HG03442 (cell line): Measurements from ENCODE around the gene COG2.
"Not testable (repeated sequence)": the region's sequence is repeated elsewhere in the genome, so short reads cannot be mapped to it uniquely, and the experiment has no call there.

Experiments used
- ATAC-seq: cut with Tn5 transposase; IDR thresholded peaks from one replicate; pipeline ENCODE4 v1.9.1; 2021; ENCODE audit warnings: mild to moderate bottlenecking, moderate library complexity; ENCODE audit not compliant: unreplicated experiment

The COG2 gene

GRCh38 chr1:230712470-230712942, 70.2 kb downstream of the COG2 start:
- no peak for ATAC-seq

- ATAC-seq: no peak
Measured at GRCh38 chr1:230713138-230713537, 70.9 kb downstream of the COG2 start.

GRCh38 chr1:230713547-230713914, 71.2 kb downstream of the COG2 start:
- ATAC-seq: no peak

DNA sequence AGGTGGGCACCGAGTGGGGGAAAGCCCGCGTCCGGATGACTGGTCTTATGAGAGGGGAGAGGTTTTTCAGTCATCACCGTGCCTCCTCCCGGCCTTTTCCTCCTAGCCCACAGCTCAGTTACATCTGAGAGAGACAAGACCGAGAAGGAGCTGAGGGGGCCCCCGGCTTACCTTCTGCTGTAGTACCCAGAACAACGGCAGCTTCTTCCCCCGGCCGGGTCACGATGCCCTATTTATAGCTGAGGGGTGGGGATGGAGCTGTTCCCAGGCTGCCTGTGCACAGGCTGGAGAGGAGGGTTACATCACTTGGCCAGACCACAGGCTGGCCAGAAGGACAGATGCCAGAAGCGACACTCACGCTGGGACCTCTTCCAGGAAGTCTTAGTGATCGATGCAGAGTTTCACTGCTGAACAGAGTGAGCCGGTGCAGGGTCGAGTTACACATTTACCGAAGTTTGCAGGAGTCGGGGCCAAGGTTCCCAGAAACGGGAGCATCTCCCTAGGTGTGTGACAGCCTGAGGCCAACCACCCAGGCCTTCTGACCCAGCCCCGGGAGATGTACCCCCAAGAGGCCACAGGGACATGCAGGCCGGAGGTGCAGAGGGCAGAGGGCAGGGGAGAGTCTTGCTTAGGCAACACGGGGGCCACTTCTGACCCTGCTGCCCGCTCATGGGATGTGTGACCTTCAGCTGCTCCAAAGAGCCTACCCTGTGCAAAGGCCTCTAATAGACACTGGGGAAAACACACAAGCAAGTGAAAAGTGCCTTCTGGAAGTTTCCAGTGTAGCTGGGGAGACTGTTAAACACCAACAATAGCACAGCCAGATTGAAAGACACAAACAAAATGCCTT, 71.9 kb downstream of the COG2 start, which contains the start of gene AGT:
Gene AGT, minus strand, starts transcription at position 208 of the 850 bp plus-strand sequence. CDS start 3,299 bp downstream, outside the sequence.
- no peak for ATAC-seq

GRCh38 chr1:230715510-230715909, 73.2 kb downstream of the COG2 start:
- no peak for ATAC-seq

GRCh38 chr1:230716453-230716852, 74.2 kb downstream of the COG2 start:
- ATAC-seq: not testable (repeated sequence)

- no peak for ATAC-seq
Measured at GRCh38 chr1:230717251-230717650, 75.0 kb downstream of the COG2 start.

DNA sequence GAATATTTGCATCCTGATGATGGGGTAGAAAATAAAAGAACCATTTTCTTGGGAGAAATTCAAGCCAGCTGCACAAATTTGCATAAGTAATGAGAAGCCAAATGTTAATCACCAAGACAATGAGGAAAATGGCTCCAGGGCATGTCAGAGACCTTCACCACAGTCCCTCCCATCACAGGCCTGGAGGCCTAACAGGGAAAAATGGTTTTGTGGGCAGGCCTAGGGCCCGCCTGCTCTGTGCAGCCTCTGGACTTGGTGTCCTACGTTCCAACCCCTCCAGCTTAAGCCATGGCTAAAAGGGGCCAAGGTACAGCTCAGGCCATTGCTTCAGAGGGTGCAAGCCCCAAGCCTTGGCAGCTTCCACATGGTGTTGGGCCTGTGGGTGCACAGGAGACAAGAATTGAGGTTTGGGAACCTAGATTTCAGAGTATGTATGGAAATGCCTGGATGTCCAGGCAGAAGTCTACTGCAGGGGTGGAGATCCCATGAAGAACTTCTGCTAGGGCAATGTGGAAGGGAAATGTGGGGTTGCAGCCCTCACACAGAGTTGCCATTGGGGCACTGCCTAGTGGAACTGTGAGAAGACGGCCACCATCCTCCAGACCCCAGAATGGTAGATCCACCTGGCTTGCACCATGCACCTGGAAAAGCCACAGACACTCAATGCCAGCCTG, 79.7 kb downstream of the COG2 start:
- ATAC-seq: not testable (repeated sequence)

- no peak for ATAC-seq
Measured at GRCh38 chr1:230725256-230726012, 83.2 kb downstream of the COG2 start.

- ATAC-seq: no peak
Measured at GRCh38 chr1:230728710-230729392, 86.6 kb downstream of the COG2 start.

DNA sequence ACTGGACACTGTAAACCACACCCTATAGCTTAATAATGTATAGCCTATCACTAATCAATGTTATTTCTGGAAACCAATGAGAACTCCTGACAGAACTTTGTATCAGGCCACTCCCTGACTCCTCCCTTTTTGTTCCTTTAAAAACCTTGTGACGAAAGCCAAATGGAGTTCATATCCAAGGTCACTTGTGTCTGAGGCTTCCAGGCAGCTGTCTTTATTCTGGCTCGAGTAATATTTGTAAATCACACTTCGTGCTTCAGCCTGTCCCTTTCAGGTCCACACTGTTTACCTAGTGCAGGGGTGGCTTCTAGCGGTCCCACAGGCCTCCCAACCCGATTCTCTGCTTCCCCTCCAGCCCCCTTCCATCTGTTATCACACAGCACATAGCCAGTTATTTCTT, 88.7 kb downstream of the COG2 start:
- ATAC-seq: no peak

- ATAC-seq: no peak
Measured at GRCh38 chr1:230735447-230735846, 93.2 kb downstream of the COG2 start.

DNA sequence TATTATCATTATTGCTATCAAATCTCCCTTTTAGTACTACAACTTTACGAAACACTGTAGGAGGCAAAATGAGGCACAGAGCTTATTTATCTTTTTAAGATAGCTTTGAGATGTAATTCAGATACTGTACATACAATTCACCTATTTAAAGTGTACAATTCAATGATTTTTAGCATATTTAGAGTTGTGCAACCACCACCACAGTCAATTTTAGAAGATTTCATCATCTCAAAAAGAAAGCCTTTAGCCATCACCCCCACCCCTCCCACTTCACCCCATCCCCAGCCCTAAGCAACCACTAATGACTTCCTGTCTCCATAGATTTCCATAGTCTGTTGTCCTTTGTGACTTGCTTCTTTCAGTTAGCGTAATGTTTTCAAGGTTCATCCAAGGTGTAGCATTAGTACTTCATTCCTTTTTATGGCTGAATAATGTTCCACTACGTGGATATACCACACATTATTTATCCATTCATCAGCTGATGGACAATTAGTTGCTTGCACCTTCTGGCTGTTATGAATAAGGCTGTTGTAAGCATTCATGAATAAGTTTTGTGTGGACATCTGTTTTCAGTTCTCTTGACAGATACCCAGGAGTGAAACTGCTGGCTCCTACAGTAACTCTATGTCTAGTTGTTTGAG, 95.5 kb downstream of the COG2 start:
- no peak for ATAC-seq

- no peak for ATAC-seq
Measured at GRCh38 chr1:230739564-230740290, 97.4 kb downstream of the COG2 start.
